Osteoblast (primary cell): Measurements from ENCODE around the gene TCF4. TPM values are rescaled to one million over a fixed set of nuclear protein-coding genes. Genes with fewer than 3 reads are reported as not detected.

Experiments
- DNase-seq: peaks from one replicate; pipeline ENCODE4 v3.0.0; 2011; ENCODE audit warnings: low spot score, mixed read lengths; ENCODE audit not compliant: insufficient read length; ENCODE audit errors: missing footprints
- H2AFZ ChIP-seq: 2 replicates; pipeline ENCODE4 v1.6.0; 2011; ENCODE audit warnings: mild to moderate bottlenecking, low read length
- H3K27ac ChIP-seq: 2 replicates; pipeline ENCODE4 v1.5.1; 2011; ENCODE audit warnings: mild to moderate bottlenecking, low read depth, low read length, moderate library complexity
- H3K27me3 ChIP-seq: 2 replicates; pipeline ENCODE4 v1.6.0; 2012; ENCODE audit warnings: mild to moderate bottlenecking, control low read depth, inconsistent platforms, low read length, moderate library complexity; ENCODE audit not compliant: insufficient read depth
- H3K36me3 ChIP-seq: 2 replicates; pipeline ENCODE4 v1.5.1; 2011; ENCODE audit warnings: mild to moderate bottlenecking, low read length, control low read depth, moderate library complexity; ENCODE audit not compliant: insufficient read depth
- H3K4me1 ChIP-seq: 2 replicates; pipeline ENCODE4 v1.5.1; 2011; ENCODE audit warnings: mild to moderate bottlenecking, low read length, control low read depth, moderate library complexity; ENCODE audit not compliant: insufficient read depth
- H3K4me2 ChIP-seq: 2 replicates; pipeline ENCODE4 v1.6.0; 2011; ENCODE audit warnings: mild to moderate bottlenecking, low read length; ENCODE audit not compliant: insufficient read depth
- H3K4me3 ChIP-seq: fragments of 200-600 bp; sonication (generic); 3 replicates; pipeline ENCODE4 v1.5.1; 2012; ENCODE audit warnings: mild to moderate bottlenecking, low read length, inconsistent platforms; ENCODE audit not compliant: insufficient read depth
- H3K79me2 ChIP-seq: 2 replicates; pipeline ENCODE4 v1.6.0; 2012; ENCODE audit warnings: mild to moderate bottlenecking, low read length, control low read depth, inconsistent platforms; ENCODE audit not compliant: insufficient read depth
- H3K9me3 ChIP-seq: 2 replicates; pipeline ENCODE4 v1.5.1; 2011; ENCODE audit warnings: low read depth, low read length, control low read depth
- H4K20me1 ChIP-seq: 2 replicates; pipeline ENCODE4 v1.6.0; 2012; ENCODE audit warnings: mild to moderate bottlenecking, low read length, control low read depth; ENCODE audit not compliant: insufficient read depth
- CTCF ChIP-seq: IDR thresholded peaks from 2 replicates; pipeline ENCODE4 v1.5.1; 2011; ENCODE audit warnings: mild to moderate bottlenecking, low read depth, low read length, moderate library complexity; ENCODE audit errors: extremely low read depth
- total RNA-seq: library from RNA; depleted of rRNA; stranded (reverse); fragments of >200 nt; gene quantifications from 2 replicates; pipeline ENCODE4 v1.2.3, GENCODE V29; 2012

TCF4 gene
- total RNA-seq, 1 donor = 87.2 TPM

GRCh38 chr18:55265984-55266383 is 322.0 kb downstream of the TCF4 start:
- no peaks in the 10 kb centered on the region for H3K9me3 ChIP-seq
- H3K4me3 ChIP-seq = no peak overlapping the region
- peaks cover 11% of the 10 kb centered on the region for H3K4me1 ChIP-seq
- peaks cover 37% of the 10 kb centered on the region for H3K36me3 ChIP-seq
- no peak overlapping the region for H3K27ac ChIP-seq
- H4K20me1 ChIP-seq = no peaks in the 10 kb centered on the region
- H3K27me3 ChIP-seq = no peaks in the 10 kb centered on the region
- no peak for TF ChIP-seq CTCF
- H2AFZ ChIP-seq = no peak overlapping the region
- H3K4me2 ChIP-seq = no peak overlapping the region
- no peak for DNase-seq
- H3K79me2 ChIP-seq = no peaks in the 10 kb centered on the region

- Histone ChIP-seq H3K4me2 (no peak overlapping the region), H3K9me3 (no peaks in the 10 kb centered on the region), H3K36me3 (peaks cover 42% of the 10 kb centered on the region), H3K4me1 (peaks cover 11% of the 10 kb centered on the region), H3K4me3 (no peak overlapping the region), H3K27ac (no peak overlapping the region), H2AFZ (no peak overlapping the region), H3K27me3 (no peaks in the 10 kb centered on the region), H3K79me2 (no peaks in the 10 kb centered on the region), H4K20me1 (no peaks in the 10 kb centered on the region)
- no peak for DNase-seq
- TF ChIP-seq CTCF = no peak
Measured at GRCh38 chr18:55265130-55265675, 322.8 kb downstream of the TCF4 start.

GRCh38 chr18:55264108-55264507 is 323.9 kb downstream of the TCF4 start:
- Histone ChIP-seq H3K27me3 (no peaks in the 10 kb centered on the region), H3K4me3 (no peak overlapping the region), H2AFZ (no peak overlapping the region), H3K27ac (no peak overlapping the region), H3K4me2 (no peak overlapping the region), H4K20me1 (no peaks in the 10 kb centered on the region), H3K9me3 (no peaks in the 10 kb centered on the region), H3K79me2 (no peaks in the 10 kb centered on the region), H3K4me1 (peaks cover 11% of the 10 kb centered on the region), H3K36me3 (peaks cover 42% of the 10 kb centered on the region)
- no peak for TF ChIP-seq CTCF
- peak; percentile 30 for DNase-seq

- Histone ChIP-seq H2AFZ (no peak overlapping the region), H3K4me1 (peaks cover 11% of the 10 kb centered on the region), H3K27me3 (no peaks in the 10 kb centered on the region), H3K36me3 (peaks cover 41% of the 10 kb centered on the region), H3K9me3 (no peaks in the 10 kb centered on the region), H3K27ac (no peak overlapping the region), H4K20me1 (no peaks in the 10 kb centered on the region), H3K4me3 (no peak overlapping the region), H3K4me2 (no peak overlapping the region), H3K79me2 (no peaks in the 10 kb centered on the region)
- no peak for TF ChIP-seq CTCF
- no peak for DNase-seq
Measured at GRCh38 chr18:55262021-55262560, 325.9 kb downstream of the TCF4 start.
